Measurements from ENCODE around the gene SMAD7. TPM values are rescaled to one million over a fixed set of nuclear protein-coding genes. Genes with fewer than 3 reads are reported as not detected.
A peak's percentile ranks its signal among the peaks of the same experiment; 100 is the strongest.

SMAD7 gene
- total and polyA plus RNA-seq, 10 of the 15 experiments (the other 5 are each of a cell fraction or from before 2014, with no cell fraction given) = 1.3 to 22.5 (median 8.0) TPM

GRCh38 chr18:48951448-48952286 is 902 bp upstream of the SMAD7 start (continued):
- TF ChIP-seq TAF1 (IDR thresholded peaks at IDR 0.05; ENCODE audit: borderline replicate concordance, low read depth, low read length) (peak; percentile 64), ZBTB33 (IDR thresholded peaks at IDR 0.05) (no peak), ZNF384 (IDR thresholded peaks at IDR 0.05; ENCODE audit: borderline replicate concordance, low read depth, low read length) (peak; percentile 97), SREBF2 (IDR thresholded peaks at IDR 0.05; ENCODE audit: low read length) (no peak), GABPA (IDR thresholded peaks at IDR 0.05; ENCODE audit: low read depth) (no peak), ESRRA (IDR thresholded peaks at IDR 0.05; ENCODE audit: low read length) (no peak), IRF4 (IDR thresholded peaks at IDR 0.05; ENCODE audit: low read depth, low read length) (no peak), CBX3 (IDR thresholded peaks at IDR 0.05; ENCODE audit: borderline replicate concordance, low read depth) (no peak), KLF5 (IDR thresholded peaks at IDR 0.05; ENCODE audit: partially characterized antibody) (no peak), RAD51 (IDR thresholded peaks at IDR 0.05) (peak; percentile 50)
